ENCODE data around the gene CMTM4. TPM values are rescaled to one million over a fixed set of nuclear protein-coding genes. Genes with fewer than 3 reads are reported as not detected.

CMTM4 gene
- total RNA-seq, 1 donor from 2014 or later = 11.3 TPM

GRCh38 chr16:66720766-66721165 lies 24.2 kb upstream of the CMTM4 start:
- no peak overlapping the region for H3K27ac ChIP-seq (replicated peaks)
- H3K9me3 ChIP-seq (replicated peaks) = no peaks in the 10 kb centered on the region
- intact Hi-C loops (cut with micrococcal nuclease) = loop anchor here (10.0 kb wide), 1 partner anchor 144 kb away; no protein-coding TSS in a partner anchor
- peaks cover 65% of the 10 kb centered on the region for H3K36me3 ChIP-seq
- no peak overlapping the region for H3K4me3 ChIP-seq
- peaks cover 6% of the 10 kb centered on the region for H3K4me1 ChIP-seq
- TF ChIP-seq CTCF (IDR thresholded peaks at IDR 0.05; ENCODE audit: borderline replicate concordance) = no peak
- no peaks in the 10 kb centered on the region for H3K27me3 ChIP-seq (ENCODE audit: low read depth)
- no peak for DNase-seq

- H3K36me3 ChIP-seq = peaks cover 49% of the 10 kb centered on the region
These were observed 22.7 kb upstream of the CMTM4 start for GRCh38 chr16:66719246-66719645.

DNA sequence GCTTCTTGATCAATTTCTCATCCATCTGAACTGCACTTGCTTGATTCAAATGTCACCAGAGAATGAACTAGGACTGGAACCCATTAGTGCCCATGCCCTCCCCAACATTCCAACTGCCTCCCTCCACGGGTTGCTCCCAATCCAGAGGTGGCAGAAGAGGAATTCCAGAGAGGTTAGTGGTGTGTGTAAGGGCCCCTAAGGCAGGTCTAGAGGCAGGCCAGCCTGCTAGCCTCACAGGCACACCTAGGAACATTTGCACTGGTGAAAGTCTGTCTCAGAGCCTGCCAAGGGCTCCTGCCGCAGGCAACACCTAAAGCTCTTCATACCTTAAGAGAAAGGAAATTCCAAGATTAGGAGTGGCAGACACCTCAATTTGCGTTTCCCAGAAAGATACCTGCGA lies 21.2 kb upstream of the CMTM4 start:
- no peak overlapping the region for H3K27ac ChIP-seq (replicated peaks)
- TF ChIP-seq CTCF (IDR thresholded peaks at IDR 0.05; ENCODE audit: borderline replicate concordance) = no peak
- no peak for DNase-seq
- intact Hi-C loops (cut with micrococcal nuclease) = no loop called here
- peaks cover 35% of the 10 kb centered on the region for H3K36me3 ChIP-seq
- H3K4me1 ChIP-seq = peaks cover 13% of the 10 kb centered on the region
- no peak overlapping the region for H3K4me3 ChIP-seq
- H3K9me3 ChIP-seq (replicated peaks) = no peaks in the 10 kb centered on the region
- H3K27me3 ChIP-seq (ENCODE audit: low read depth) = no peaks in the 10 kb centered on the region

More at GRCh38 chr16:66719246-66719645, 22.7 kb upstream of the CMTM4 start:
- Histone ChIP-seq H3K4me1 (peaks cover 6% of the 10 kb centered on the region), H3K4me3 (no peak overlapping the region), H3K27me3 (ENCODE audit: low read depth) (no peaks in the 10 kb centered on the region), H3K9me3 (replicated peaks) (no peaks in the 10 kb centered on the region), H3K27ac (replicated peaks) (no peak overlapping the region)
- no peak for DNase-seq
- no peak for TF ChIP-seq CTCF (IDR thresholded peaks at IDR 0.05; ENCODE audit: borderline replicate concordance)
- intact Hi-C loops (cut with micrococcal nuclease) = no loop called here

- intact Hi-C loops (cut with micrococcal nuclease) = no loop called here
- peak; percentile 27 for DNase-seq
- Histone ChIP-seq H3K27ac (replicated peaks) (no peak overlapping the region), H3K9me3 (replicated peaks) (no peaks in the 10 kb centered on the region), H3K27me3 (ENCODE audit: low read depth) (no peaks in the 10 kb centered on the region), H3K4me3 (no peak overlapping the region), H3K4me1 (peaks cover 13% of the 10 kb centered on the region), H3K36me3 (peaks cover 29% of the 10 kb centered on the region)
- TF ChIP-seq CTCF (IDR thresholded peaks at IDR 0.05; ENCODE audit: borderline replicate concordance) = peak; percentile 63
These were observed 20.7 kb upstream of the CMTM4 start for GRCh38 chr16:66717112-66717675.

DNA sequence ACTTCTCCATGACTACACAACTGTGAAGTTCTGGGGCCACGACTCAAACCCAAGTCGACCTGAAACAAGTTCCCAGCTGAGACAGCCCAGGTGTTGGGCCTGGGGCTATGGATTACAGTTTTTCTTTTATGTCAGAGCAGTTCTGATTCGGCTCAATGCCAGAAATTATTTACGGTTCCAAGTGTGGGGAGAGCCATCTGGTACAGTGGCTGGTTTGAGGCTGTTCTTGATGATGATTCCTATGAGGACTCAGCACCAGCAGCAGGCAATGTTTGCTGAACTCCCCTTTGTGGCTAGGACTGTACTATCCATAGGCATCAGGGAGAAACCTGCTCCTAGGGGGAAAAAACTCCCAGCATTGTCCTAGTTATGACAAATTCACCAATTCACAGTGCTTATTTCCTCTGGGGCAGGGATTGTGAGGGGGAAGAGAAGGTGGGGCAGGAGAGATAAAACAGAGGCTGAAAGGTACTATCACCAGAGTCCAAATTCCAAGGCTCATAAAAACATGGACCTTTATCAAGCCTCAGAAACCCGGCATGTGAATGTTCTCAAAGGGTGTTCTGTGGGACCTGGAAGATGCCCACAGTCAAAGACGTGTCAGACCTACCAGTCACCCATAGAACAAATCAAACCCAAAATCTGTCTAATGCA lies 18.2 kb upstream of the CMTM4 start:
- Histone ChIP-seq H3K27me3 (ENCODE audit: low read depth) (no peaks in the 10 kb centered on the region), H3K9me3 (replicated peaks) (peaks cover 6% of the 10 kb centered on the region), H3K36me3 (peaks cover 15% of the 10 kb centered on the region), H3K27ac (replicated peaks) (no peak overlapping the region), H3K4me1 (peaks cover 13% of the 10 kb centered on the region), H3K4me3 (no peak overlapping the region)
- intact Hi-C loops (cut with micrococcal nuclease) = no loop called here
- DNase-seq = no peak
- TF ChIP-seq CTCF (IDR thresholded peaks at IDR 0.05; ENCODE audit: borderline replicate concordance) = no peak

All from left ventricle myocardium inferior (tissue), 1 donor.